ENCODE measurements around the gene RNF34. TPM values are rescaled to one million over a fixed set of nuclear protein-coding genes. Genes with fewer than 3 reads are reported as not detected.

Gene RNF34
- total and polyA plus RNA-seq, 2 of the 8 experiments (the other 6 are each of a cell fraction or from before 2014, with no cell fraction given), result 37.9 to 57.6 TPM

DNA sequence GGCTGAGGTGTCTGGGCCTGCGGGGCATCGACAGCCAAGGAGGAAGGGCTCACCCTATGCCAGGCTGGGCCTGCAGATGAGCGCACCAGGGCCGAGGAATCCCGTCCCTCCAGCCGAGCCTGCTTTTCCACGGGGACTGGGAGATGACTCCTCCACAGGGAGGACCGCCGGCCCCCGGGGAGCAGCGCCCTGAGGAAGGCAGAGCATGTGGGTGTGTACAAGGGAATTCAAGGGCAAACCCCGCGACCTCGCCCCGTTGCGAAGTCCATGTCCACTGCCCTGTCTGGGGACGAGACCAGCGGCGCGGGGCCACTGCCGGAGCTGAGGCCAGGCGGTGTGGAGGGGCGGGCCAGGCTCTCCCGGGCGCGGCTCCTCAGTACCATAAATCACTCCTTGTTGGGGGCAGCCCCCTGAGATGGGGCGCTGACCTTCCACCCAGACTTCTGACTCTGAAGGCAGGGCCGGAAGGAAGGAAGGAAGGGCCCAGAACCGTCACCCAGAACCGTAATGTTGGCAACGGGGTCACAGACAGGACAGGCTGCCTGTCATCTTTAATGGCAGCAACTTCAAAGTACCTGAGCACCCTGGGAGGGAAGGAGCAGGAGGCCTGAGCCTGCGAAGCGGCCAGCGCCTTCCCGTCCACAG lies 52.5 kb downstream of the RNF34 start (continued):
- TF ChIP-seq, protein P1, sequence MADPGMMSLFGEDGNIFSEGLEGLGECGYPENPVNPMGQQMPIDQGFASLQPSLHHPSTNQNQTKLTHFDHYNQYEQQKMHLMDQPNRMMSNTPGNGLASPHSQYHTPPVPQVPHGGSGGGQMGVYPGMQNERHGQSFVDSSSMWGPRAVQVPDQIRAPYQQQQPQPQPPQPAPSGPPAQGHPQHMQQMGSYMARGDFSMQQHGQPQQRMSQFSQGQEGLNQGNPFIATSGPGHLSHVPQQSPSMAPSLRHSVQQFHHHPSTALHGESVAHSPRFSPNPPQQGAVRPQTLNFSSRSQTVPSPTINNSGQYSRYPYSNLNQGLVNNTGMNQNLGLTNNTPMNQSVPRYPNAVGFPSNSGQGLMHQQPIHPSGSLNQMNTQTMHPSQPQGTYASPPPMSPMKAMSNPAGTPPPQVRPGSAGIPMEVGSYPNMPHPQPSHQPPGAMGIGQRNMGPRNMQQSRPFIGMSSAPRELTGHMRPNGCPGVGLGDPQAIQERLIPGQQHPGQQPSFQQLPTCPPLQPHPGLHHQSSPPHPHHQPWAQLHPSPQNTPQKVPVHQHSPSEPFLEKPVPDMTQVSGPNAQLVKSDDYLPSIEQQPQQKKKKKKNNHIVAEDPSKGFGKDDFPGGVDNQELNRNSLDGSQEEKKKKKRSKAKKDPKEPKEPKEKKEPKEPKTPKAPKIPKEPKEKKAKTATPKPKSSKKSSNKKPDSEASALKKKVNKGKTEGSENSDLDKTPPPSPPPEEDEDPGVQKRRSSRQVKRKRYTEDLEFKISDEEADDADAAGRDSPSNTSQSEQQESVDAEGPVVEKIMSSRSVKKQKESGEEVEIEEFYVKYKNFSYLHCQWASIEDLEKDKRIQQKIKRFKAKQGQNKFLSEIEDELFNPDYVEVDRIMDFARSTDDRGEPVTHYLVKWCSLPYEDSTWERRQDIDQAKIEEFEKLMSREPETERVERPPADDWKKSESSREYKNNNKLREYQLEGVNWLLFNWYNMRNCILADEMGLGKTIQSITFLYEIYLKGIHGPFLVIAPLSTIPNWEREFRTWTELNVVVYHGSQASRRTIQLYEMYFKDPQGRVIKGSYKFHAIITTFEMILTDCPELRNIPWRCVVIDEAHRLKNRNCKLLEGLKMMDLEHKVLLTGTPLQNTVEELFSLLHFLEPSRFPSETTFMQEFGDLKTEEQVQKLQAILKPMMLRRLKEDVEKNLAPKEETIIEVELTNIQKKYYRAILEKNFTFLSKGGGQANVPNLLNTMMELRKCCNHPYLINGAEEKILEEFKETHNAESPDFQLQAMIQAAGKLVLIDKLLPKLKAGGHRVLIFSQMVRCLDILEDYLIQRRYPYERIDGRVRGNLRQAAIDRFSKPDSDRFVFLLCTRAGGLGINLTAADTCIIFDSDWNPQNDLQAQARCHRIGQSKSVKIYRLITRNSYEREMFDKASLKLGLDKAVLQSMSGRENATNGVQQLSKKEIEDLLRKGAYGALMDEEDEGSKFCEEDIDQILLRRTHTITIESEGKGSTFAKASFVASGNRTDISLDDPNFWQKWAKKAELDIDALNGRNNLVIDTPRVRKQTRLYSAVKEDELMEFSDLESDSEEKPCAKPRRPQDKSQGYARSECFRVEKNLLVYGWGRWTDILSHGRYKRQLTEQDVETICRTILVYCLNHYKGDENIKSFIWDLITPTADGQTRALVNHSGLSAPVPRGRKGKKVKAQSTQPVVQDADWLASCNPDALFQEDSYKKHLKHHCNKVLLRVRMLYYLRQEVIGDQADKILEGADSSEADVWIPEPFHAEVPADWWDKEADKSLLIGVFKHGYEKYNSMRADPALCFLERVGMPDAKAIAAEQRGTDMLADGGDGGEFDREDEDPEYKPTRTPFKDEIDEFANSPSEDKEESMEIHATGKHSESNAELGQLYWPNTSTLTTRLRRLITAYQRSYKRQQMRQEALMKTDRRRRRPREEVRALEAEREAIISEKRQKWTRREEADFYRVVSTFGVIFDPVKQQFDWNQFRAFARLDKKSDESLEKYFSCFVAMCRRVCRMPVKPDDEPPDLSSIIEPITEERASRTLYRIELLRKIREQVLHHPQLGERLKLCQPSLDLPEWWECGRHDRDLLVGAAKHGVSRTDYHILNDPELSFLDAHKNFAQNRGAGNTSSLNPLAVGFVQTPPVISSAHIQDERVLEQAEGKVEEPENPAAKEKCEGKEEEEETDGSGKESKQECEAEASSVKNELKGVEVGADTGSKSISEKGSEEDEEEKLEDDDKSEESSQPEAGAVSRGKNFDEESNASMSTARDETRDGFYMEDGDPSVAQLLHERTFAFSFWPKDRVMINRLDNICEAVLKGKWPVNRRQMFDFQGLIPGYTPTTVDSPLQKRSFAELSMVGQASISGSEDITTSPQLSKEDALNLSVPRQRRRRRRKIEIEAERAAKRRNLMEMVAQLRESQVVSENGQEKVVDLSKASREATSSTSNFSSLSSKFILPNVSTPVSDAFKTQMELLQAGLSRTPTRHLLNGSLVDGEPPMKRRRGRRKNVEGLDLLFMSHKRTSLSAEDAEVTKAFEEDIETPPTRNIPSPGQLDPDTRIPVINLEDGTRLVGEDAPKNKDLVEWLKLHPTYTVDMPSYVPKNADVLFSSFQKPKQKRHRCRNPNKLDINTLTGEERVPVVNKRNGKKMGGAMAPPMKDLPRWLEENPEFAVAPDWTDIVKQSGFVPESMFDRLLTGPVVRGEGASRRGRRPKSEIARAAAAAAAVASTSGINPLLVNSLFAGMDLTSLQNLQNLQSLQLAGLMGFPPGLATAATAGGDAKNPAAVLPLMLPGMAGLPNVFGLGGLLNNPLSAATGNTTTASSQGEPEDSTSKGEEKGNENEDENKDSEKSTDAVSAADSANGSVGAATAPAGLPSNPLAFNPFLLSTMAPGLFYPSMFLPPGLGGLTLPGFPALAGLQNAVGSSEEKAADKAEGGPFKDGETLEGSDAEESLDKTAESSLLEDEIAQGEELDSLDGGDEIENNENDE (IDR thresholded peaks at IDR 0.05; ENCODE audit: insufficient replicate concordance, low read length), result no peak
- TF ChIP-seq TAF1 (IDR thresholded peaks at IDR 0.05; ENCODE audit: low read depth, low read length) (no peak), TCF12 (IDR thresholded peaks at IDR 0.05; ENCODE audit: low read depth, low read length) (no peak), CBX5 (IDR thresholded peaks at IDR 0.05; ENCODE audit: low read depth, low read length) (no peak), HDAC2 (IDR thresholded peaks at IDR 0.05; ENCODE audit: borderline replicate concordance in 1 of 2, low read depth in 2 of 2, low read length in 2 of 2) (no peak), CHD2 (IDR thresholded peaks at IDR 0.05; ENCODE audit: low read length) (no peak), POU5F1 (IDR thresholded peaks at IDR 0.05; ENCODE audit: low read depth, low read length) (no peak), GABPA (IDR thresholded peaks at IDR 0.05; ENCODE audit: borderline replicate concordance, insufficient read depth, low read length) (no peak), BCL11A (IDR thresholded peaks at IDR 0.05; ENCODE audit: low read depth in 2 of 2, low read length in 2 of 2) (no peak)
